ENCODE results near the gene STOX1. TPM values are rescaled to one million over a fixed set of nuclear protein-coding genes. Genes with fewer than 3 reads are reported as not detected.

Gene STOX1
- total and polyA plus RNA-seq, 2 of the 13 experiments (the other 11 are each of a cell fraction or from before 2014, with no cell fraction given), result 2.5 to 6.0 TPM

GRCh38 chr10:68900427-68901104 lies 73.2 kb downstream of the STOX1 start (continued):
- TF ChIP-seq, protein P1, sequence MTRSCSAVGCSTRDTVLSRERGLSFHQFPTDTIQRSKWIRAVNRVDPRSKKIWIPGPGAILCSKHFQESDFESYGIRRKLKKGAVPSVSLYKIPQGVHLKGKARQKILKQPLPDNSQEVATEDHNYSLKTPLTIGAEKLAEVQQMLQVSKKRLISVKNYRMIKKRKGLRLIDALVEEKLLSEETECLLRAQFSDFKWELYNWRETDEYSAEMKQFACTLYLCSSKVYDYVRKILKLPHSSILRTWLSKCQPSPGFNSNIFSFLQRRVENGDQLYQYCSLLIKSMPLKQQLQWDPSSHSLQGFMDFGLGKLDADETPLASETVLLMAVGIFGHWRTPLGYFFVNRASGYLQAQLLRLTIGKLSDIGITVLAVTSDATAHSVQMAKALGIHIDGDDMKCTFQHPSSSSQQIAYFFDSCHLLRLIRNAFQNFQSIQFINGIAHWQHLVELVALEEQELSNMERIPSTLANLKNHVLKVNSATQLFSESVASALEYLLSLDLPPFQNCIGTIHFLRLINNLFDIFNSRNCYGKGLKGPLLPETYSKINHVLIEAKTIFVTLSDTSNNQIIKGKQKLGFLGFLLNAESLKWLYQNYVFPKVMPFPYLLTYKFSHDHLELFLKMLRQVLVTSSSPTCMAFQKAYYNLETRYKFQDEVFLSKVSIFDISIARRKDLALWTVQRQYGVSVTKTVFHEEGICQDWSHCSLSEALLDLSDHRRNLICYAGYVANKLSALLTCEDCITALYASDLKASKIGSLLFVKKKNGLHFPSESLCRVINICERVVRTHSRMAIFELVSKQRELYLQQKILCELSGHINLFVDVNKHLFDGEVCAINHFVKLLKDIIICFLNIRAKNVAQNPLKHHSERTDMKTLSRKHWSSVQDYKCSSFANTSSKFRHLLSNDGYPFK (CRISPR knock-in tag; IDR thresholded peaks at IDR 0.05; ENCODE audit: borderline replicate concordance), result peak; percentile 85
- TF ChIP-seq ATM (IDR thresholded peaks at IDR 0.05; ENCODE audit: borderline replicate concordance) (no peak), JUND (CRISPR knock-in tag; IDR thresholded peaks at IDR 0.05) (no peak; the same call in 1 of the 2 replicates), ARNTL (CRISPR knock-in tag; IDR thresholded peaks at IDR 0.05) (peak; percentile 54), ZNF768 (CRISPR knock-in tag; IDR thresholded peaks at IDR 0.05) (peak; percentile 70), HNF4A (CRISPR knock-in tag; IDR thresholded peaks at IDR 0.05) (0 out of 2 replicates have a peak, but pooled peaks have one; percentile 4), ZEB1 (IDR thresholded peaks at IDR 0.05; ENCODE audit: insufficient replicate concordance, low read depth) (no peak), ZKSCAN8 (CRISPR knock-in tag; IDR thresholded peaks at IDR 0.05; ENCODE audit: borderline replicate concordance) (peak; percentile 73), POLR2AphosphoS2 (IDR thresholded peaks at IDR 0.05; ENCODE audit: low read depth, low read length) (peak; percentile 53; the same call in 1 of the 2 replicates), TGIF2 (CRISPR knock-in tag; IDR thresholded peaks at IDR 0.05) (peak; percentile 74), MTA3 (CRISPR knock-in tag; IDR thresholded peaks at IDR 0.05) (no peak)
- TF ChIP-seq, protein P2, sequence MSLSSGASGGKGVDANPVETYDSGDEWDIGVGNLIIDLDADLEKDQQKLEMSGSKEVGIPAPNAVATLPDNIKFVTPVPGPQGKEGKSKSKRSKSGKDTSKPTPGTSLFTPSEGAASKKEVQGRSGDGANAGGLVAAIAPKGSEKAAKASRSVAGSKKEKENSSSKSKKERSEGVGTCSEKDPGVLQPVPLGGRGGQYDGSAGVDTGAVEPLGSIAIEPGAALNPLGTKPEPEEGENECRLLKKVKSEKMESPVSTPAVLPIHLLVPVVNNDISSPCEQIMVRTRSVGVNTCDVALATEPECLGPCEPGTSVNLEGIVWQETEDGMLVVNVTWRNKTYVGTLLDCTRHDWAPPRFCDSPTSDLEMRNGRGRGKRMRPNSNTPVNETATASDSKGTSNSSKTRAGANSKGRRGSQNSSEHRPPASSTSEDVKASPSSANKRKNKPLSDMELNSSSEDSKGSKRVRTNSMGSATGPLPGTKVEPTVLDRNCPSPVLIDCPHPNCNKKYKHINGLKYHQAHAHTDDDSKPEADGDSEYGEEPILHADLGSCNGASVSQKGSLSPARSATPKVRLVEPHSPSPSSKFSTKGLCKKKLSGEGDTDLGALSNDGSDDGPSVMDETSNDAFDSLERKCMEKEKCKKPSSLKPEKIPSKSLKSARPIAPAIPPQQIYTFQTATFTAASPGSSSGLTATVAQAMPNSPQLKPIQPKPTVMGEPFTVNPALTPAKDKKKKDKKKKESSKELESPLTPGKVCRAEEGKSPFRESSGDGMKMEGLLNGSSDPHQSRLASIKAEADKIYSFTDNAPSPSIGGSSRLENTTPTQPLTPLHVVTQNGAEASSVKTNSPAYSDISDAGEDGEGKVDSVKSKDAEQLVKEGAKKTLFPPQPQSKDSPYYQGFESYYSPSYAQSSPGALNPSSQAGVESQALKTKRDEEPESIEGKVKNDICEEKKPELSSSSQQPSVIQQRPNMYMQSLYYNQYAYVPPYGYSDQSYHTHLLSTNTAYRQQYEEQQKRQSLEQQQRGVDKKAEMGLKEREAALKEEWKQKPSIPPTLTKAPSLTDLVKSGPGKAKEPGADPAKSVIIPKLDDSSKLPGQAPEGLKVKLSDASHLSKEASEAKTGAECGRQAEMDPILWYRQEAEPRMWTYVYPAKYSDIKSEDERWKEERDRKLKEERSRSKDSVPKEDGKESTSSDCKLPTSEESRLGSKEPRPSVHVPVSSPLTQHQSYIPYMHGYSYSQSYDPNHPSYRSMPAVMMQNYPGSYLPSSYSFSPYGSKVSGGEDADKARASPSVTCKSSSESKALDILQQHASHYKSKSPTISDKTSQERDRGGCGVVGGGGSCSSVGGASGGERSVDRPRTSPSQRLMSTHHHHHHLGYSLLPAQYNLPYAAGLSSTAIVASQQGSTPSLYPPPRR (CRISPR knock-in tag; IDR thresholded peaks at IDR 0.05; ENCODE audit: borderline replicate concordance), result peak; percentile 48; the same call in 1 of the 2 replicates
- TF ChIP-seq, protein P3, sequence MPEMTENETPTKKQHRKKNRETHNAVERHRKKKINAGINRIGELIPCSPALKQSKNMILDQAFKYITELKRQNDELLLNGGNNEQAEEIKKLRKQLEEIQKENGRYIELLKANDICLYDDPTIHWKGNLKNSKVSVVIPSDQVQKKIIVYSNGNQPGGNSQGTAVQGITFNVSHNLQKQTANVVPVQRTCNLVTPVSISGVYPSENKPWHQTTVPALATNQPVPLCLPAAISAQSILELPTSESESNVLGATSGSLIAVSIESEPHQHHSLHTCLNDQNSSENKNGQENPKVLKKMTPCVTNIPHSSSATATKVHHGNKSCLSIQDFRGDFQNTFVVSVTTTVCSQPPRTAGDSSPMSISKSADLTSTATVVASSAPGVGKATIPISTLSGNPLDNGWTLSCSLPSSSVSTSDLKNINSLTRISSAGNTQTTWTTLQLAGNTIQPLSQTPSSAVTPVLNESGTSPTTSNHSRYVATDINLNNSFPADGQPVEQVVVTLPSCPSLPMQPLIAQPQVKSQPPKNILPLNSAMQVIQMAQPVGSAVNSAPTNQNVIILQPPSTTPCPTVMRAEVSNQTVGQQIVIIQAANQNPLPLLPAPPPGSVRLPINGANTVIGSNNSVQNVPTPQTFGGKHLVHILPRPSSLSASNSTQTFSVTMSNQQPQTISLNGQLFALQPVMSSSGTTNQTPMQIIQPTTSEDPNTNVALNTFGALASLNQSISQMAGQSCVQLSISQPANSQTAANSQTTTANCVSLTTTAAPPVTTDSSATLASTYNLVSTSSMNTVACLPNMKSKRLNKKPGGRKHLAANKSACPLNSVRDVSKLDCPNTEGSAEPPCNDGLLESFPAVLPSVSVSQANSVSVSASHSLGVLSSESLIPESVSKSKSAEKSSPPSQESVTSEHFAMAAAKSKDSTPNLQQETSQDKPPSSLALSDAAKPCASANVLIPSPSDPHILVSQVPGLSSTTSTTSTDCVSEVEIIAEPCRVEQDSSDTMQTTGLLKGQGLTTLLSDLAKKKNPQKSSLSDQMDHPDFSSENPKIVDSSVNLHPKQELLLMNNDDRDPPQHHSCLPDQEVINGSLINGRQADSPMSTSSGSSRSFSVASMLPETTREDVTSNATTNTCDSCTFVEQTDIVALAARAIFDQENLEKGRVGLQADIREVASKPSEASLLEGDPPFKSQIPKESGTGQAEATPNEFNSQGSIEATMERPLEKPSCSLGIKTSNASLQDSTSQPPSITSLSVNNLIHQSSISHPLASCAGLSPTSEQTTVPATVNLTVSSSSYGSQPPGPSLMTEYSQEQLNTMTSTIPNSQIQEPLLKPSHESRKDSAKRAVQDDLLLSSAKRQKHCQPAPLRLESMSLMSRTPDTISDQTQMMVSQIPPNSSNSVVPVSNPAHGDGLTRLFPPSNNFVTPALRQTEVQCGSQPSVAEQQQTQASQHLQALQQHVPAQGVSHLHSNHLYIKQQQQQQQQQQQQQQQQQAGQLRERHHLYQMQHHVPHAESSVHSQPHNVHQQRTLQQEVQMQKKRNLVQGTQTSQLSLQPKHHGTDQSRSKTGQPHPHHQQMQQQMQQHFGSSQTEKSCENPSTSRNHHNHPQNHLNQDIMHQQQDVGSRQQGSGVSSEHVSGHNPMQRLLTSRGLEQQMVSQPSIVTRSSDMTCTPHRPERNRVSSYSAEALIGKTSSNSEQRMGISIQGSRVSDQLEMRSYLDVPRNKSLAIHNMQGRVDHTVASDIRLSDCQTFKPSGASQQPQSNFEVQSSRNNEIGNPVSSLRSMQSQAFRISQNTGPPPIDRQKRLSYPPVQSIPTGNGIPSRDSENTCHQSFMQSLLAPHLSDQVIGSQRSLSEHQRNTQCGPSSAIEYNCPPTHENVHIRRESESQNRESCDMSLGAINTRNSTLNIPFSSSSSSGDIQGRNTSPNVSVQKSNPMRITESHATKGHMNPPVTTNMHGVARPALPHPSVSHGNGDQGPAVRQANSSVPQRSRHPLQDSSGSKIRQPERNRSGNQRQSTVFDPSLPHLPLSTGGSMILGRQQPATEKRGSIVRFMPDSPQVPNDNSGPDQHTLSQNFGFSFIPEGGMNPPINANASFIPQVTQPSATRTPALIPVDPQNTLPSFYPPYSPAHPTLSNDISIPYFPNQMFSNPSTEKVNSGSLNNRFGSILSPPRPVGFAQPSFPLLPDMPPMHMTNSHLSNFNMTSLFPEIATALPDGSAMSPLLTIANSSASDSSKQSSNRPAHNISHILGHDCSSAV (CRISPR knock-in tag; IDR thresholded peaks at IDR 0.05; ENCODE audit: borderline replicate concordance), result no peak
